SK-N-SH treated with all-trans-retinoic acid at 6 μM for 48 hours (cell line): ENCODE results near the gene PSMD12.

Experiments
- CREB5 ChIP-seq: fragments of 250-450 bp; sonication (Bioruptor Pico); IDR thresholded peaks from 2 replicates; pipeline ENCODE4 v1.5.1; 2020; ENCODE audit warnings: low read depth, mild to moderate bottlenecking, moderate library complexity
- PPARA ChIP-seq: fragments of 250-450 bp; sonication (Bioruptor Pico); IDR thresholded peaks from 2 replicates; pipeline ENCODE4 v1.5.0; 2020; ENCODE audit warnings: mild to moderate bottlenecking, borderline replicate concordance
- ZNF70 ChIP-seq: fragments of 450-650 bp; formaldehyde crosslinking; IDR thresholded peaks from 2 replicates; pipeline ENCODE4 v1.5.0; 2020; ENCODE audit warnings: mild to moderate bottlenecking, moderate library complexity

DNA sequence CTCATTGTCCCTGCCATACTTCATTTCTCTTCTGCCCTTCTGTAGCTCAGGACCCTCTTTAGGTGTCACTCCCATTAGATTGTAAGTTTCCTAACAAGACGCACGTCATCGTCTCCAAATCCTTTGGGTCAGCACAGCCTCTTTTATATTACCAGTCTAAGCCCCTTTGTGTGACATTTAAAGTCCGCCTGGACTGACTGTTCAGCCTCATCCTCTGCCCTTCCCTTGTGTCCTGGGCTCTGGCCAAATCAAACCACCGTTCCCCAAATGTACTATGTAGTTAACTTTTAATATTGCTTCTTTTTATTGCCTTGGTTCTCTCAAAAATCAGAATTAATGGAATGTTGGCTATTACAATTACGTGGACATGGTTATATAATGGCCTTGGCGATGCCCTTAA lies 48.9 kb upstream of the PSMD12 start:
- TF ChIP-seq CREB5 (CRISPR knock-in tag) = no peak
- TF ChIP-seq ZNF70 (CRISPR knock-in tag) = no peak
- no peak for TF ChIP-seq PPARA (CRISPR knock-in tag)
